ENCODE results near the gene DRICH1.
"Not testable (repeated sequence)": the region's sequence is repeated elsewhere in the genome, so short reads cannot be mapped to it uniquely, and the experiment has no call there.

The DRICH1 gene

GRCh38 chr22:23598805-23599518, 33.2 kb downstream of the DRICH1 start:
- DNase-seq (ENCODE audit: low read depth in 2 of 2): no peak

GRCh38 chr22:23597576-23598268, 34.4 kb downstream of the DRICH1 start:
- not testable (repeated sequence) for DNase-seq (ENCODE audit: low read depth in 2 of 2)

GRCh38 chr22:23595904-23596303, 36.2 kb downstream of the DRICH1 start:
- not testable (repeated sequence) for DNase-seq (ENCODE audit: low read depth in 2 of 2)

- no peak for DNase-seq (ENCODE audit: low read depth in 2 of 2)
Observed at GRCh38 chr22:23591846-23592245, 40.3 kb downstream of the DRICH1 start.

DNA sequence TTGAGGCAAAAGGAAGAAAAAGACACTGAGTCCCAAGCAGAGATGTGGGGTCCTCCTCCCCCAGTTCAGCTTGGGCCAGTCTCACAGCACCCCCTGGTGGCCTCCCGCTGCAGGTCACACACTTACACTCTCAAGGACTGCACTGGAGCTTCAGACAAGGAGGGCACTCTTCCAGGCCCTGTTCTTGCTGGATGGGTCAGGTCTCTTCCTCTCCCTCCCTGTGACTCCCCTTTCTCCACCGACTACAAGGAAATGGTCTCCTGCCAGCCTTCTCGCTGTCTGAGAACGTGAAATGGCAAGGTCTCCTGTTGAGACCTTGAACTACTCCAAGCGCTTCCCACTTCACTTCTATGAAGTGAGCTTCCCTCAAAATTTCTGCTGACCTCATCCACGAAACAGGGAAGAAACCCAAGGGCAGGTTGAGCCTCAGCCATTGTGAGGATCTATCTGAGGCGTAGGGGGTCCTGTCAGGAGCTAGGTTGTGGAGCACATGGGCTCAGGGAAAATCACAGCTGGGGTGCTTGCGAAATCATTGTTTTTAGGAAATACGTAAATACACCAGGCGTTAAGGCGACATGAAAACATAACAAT, 40.8 kb downstream of the DRICH1 start:
- DNase-seq (ENCODE audit: low read depth in 2 of 2): peak; percentile 32 to 34

- DNase-seq (ENCODE audit: low read depth in 2 of 2): no peak
Observed at GRCh38 chr22:23583836-23584235, 48.3 kb downstream of the DRICH1 start.

DNA sequence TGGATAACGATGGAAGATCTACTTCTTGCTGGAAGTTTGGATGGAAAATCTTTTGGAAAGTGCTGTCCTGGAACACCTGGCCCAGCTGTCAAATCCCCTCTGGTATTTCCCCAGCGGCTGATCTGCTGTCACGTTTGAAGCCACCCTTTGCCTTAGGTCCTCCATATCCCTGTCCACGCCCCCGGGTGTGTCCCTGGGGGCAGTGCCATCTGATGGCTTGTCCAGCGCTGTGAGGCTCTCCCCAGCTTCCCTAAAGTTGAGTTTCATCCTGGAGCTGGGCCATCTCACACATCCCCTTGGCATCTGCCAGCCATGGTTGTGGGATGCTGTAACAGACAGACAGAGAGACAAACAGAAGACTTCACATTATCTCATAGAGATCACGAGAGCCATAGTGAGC, 49.0 kb downstream of the DRICH1 start:
- DNase-seq (ENCODE audit: low read depth in 2 of 2): no peak

GRCh38 chr22:23581260-23581650, 50.9 kb downstream of the DRICH1 start:
- no peak for DNase-seq (ENCODE audit: low read depth in 2 of 2)

DNA sequence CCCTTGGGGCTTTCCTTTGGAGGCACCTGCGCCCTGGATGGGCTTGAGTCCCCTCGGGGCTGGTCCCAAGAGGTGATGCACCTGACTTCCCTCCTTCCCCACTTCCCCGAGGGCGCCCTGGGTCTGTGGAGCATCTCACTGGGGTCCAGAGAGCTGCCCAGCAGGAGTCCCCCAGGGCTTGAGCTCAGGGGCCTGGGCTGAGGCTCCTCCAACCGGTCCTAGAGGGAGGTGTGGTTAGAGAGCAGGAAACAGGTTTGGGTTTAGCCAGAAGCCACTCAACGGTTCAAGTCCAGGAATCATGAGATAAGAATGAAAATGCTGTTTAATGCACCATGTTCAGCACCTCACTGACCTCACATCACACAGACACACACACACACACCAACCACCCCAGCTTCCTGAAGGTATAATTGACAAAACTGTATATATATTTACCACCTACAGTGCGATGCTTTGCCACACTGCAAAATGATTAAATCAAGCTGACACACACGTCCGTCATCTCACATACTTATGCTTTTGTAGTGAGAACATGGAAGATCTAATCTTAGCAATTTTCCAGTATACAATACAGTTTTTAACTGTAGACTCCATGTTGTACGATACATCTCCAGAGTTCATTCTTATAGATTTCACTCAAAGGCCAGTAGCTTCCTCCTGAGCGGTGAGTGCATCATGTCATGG, 51.4 kb downstream of the DRICH1 start:
- DNase-seq (ENCODE audit: low read depth in 2 of 2): no peak

GRCh38 chr22:23579870-23580575, 52.1 kb downstream of the DRICH1 start, which contains the start of gene IGLL1:
TSS of gene IGLL1 (minus strand) at chr22:23580290. CDS start at chr22:23580190, 100 bp downstream.
- no peak for DNase-seq (ENCODE audit: low read depth in 2 of 2)

DNA sequence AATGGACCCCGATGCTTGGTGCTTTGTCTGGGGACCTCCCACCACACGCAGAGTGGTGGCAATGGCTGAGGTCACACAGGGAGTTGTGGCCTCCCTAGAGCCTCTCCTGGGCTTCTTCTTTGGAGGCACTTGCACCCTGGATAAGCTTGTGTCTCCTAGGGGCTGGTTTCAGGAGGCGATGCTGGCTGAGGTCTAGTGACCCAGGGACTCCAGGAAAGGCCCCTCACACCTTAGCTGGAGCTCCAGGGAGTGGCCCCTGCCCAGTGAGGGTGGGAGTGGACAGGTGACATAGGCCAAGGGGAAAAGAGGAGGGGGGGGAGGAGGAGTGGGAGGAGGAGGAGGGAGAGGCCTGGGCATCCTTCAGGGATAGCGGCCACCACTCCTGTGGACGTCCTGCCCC, 52.8 kb downstream of the DRICH1 start:
- no peak for DNase-seq (ENCODE audit: low read depth in 2 of 2)

- no peak for DNase-seq (ENCODE audit: low read depth in 2 of 2)
Observed at GRCh38 chr22:23578306-23578705, 53.8 kb downstream of the DRICH1 start.

DNA sequence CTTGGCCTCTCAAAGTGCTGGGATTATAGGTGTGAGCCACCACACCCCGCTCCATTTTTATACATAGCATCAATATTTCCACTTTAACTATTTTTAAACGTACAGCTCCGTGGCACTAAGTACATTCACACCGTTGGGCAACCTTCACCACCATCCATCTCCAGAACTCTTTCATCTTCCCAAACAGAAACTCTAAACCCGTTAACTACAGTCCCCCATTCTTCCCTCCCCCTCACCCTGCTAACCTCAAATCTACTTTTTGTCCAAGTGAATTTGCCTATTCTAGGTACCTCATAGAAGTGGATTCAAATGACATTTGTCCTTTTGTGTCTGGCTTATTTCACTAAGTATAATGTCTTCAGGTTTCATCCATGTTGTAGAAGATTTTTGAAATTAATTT, 55.4 kb downstream of the DRICH1 start:
- DNase-seq (ENCODE audit: low read depth in 2 of 2): no peak

DNA sequence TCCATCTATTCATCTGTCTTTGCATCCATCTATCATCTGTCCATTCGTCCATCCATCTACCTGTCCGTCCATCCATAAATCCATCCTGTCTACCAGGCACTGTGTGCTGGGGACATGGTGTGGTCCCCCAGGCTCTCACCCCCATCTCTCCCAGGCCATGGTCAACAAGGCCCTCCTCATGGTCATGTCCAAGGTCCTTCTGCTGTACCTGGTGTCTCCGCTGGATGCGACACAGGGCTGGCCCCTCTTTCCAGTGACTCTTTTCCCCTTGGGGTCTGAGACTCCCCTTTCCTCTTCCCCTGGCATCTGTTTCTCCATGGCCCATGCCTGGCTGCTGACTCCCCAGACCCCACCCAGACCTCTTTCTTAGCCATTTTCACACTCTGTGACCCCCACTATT, 56.5 kb downstream of the DRICH1 start:
- DNase-seq (ENCODE audit: low read depth in 2 of 2): no peak

DNA sequence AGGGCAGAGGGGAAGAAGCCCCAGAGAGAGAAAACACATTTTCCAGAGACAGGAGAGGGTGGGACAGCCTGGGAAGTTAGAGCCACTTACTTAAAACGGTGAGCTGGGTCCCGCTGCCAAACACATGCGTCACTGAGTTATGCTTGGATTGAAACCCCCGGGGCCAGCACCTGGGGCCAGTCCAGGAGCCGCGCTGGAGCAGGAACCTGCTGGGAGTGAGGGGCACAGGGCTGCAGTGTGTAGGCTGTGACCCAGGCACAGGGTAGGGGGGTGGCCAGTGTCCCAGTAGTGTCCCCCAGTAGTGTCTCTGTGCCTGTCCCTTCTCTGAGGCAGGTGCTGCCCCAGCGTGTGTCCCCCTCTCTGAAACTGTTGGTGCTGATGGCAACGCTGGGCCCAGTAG, 57.2 kb downstream of the DRICH1 start:
- DNase-seq (ENCODE audit: low read depth in 2 of 2): no peak

DNA sequence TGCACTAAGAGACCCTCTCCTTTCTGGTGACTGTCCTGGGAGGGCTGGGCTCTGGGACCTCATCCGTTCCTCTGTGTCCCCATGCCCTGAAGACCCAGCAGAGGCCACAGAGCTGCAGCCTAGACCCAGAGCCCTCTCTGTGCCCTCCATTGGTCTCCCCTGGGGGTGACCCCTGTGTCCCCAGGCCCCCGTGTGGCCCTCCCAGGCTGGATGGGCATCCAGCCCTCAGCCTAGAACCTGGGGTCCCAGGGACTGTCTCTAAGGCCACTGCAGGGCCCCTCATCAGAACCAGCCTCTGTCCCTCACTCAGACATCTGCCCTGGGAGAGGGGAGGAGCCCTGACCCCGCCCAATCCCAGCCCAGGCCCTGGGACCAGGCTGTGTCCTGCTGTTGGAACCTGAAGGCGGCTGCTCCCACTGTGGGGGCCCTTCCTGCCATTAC, 57.7 kb downstream of the DRICH1 start:
- no peak for DNase-seq (ENCODE audit: low read depth in 2 of 2)

- not testable (repeated sequence) for DNase-seq (ENCODE audit: low read depth in 2 of 2)
Observed at GRCh38 chr22:23573701-23574235, 58.4 kb downstream of the DRICH1 start.

DNA sequence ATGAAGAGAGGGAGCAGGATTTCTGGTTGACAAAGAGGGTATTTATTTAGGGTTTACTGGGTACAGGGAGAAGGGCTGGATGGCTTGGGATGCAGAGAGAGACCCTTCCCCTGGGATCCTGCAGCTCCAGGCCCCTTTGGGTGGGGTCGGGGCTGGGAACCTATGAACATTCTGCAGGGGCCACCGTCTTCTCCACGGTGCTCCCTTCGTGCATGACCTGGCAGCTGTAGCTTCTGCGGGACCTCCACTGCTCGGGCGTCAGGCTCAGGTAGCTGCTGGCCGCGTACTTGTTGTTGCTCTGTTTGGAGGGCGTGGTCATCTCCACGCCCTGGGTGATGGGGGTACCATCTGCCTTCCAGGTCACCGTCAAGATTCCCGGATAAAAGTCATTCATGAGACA, 59.0 kb downstream of the DRICH1 start:
- not testable (repeated sequence) for DNase-seq (ENCODE audit: low read depth in 2 of 2)

GRCh38 chr22:23571486-23571885, 60.6 kb downstream of the DRICH1 start:
- DNase-seq (ENCODE audit: low read depth in 2 of 2): no peak

DNA sequence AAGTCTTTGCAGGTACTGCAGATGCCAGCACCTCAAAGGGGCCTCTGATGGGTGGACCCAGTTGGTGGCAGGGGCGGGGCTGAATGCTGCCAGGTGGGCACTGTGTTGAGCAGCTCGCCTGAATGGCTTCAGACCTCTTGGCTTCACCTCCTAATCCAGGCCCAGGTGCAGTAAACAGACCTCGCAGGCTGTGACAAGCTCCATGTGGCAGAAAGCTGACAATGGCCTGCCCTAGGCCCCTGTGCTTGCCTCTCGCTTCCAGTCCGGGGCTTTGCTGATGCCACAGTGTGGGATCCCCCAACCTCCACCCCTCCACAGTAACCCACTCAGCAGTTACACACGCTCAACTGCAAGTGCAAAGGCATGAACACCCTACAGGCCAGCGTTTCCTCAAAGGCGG, 61.4 kb downstream of the DRICH1 start:
- no peak for DNase-seq (ENCODE audit: low read depth in 2 of 2)

DNA sequence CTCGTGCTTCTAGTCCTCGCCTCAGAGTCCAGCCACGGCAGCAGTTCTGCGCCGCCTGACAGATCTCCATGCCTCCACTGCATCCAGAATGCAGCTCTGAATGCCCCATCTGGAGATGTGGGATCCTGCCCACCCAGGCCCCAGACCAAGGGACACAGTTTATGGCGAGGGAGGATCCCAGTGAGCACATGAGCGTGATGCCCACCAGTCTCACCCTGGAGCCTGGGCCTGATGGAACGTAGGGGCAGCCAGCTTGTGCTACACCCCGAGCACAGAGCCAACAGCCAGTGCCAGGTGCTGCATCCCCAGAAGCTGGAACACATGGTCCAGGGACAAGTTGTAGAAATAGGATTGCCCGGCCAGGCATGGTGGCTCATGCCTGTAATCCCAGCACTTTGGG, 62.4 kb downstream of the DRICH1 start:
- DNase-seq (ENCODE audit: low read depth in 2 of 2): no peak
